ENCODE results near the gene AP4B1.

The AP4B1 gene

GRCh38 chr1:113905435-113905861 lies 849 bp upstream of the AP4B1 start:
- TF ChIP-seq, protein P1, sequence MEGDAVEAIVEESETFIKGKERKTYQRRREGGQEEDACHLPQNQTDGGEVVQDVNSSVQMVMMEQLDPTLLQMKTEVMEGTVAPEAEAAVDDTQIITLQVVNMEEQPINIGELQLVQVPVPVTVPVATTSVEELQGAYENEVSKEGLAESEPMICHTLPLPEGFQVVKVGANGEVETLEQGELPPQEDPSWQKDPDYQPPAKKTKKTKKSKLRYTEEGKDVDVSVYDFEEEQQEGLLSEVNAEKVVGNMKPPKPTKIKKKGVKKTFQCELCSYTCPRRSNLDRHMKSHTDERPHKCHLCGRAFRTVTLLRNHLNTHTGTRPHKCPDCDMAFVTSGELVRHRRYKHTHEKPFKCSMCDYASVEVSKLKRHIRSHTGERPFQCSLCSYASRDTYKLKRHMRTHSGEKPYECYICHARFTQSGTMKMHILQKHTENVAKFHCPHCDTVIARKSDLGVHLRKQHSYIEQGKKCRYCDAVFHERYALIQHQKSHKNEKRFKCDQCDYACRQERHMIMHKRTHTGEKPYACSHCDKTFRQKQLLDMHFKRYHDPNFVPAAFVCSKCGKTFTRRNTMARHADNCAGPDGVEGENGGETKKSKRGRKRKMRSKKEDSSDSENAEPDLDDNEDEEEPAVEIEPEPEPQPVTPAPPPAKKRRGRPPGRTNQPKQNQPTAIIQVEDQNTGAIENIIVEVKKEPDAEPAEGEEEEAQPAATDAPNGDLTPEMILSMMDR (IDR thresholded peaks at IDR 0.05; ENCODE audit: low read depth, low read length, missing control alignments) = no peak
- H3K4me3 ChIP-seq (replicated peaks; ENCODE audit: low read depth, low read length) = peak overlapping the region; percentile 95
- no peak for DNase-seq (ENCODE audit: extremely low read depth, low read depth)

- DNase-seq (ENCODE audit: extremely low read depth, low read depth) = no peak
- H3K4me3 ChIP-seq (replicated peaks; ENCODE audit: low read depth, low read length) = peak overlapping the region; percentile 95
- TF ChIP-seq, protein P1 (IDR thresholded peaks at IDR 0.05; ENCODE audit: low read depth, low read length, missing control alignments) = no peak
Observed at GRCh38 chr1:113904293-113904673, 316 bp downstream of the AP4B1 start.

GRCh38 chr1:113903501-113904292 lies 902 bp downstream of the AP4B1 start:
- DNase-seq (ENCODE audit: extremely low read depth, low read depth) = no peak
- TF ChIP-seq, protein P1 (IDR thresholded peaks at IDR 0.05; ENCODE audit: low read depth, low read length, missing control alignments) = no peak

DNA sequence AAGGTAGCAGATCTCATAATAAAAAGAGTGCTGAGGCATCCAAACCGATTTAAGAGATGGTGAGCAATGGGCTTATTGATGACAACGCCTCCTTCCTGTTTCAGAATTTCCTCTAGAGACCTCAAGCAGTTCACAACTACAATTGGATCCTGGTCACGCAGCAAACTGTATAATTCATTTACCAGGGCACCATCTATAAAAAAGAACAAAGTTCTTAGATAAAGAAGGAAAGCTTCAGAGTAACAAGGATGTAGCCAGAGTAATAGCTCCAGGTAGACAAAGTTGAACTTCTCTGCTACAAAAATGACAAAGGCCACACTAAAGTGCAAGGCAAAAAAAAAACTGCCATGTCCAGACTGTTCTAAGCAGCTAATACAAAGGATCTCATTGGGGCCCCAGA lies 3.4 kb downstream of the AP4B1 start:
- TF ChIP-seq, protein P1 (IDR thresholded peaks at IDR 0.05; ENCODE audit: low read depth, low read length, missing control alignments) = no peak
- no peak for DNase-seq (ENCODE audit: extremely low read depth, low read depth)
- H3K4me3 ChIP-seq (replicated peaks; ENCODE audit: low read depth, low read length) = no peak overlapping the region

More at GRCh38 chr1:113903501-113904292, 902 bp downstream of the AP4B1 start:
- H3K4me3 ChIP-seq (replicated peaks; ENCODE audit: low read depth, low read length) = peak overlapping the region; percentile 95

- TF ChIP-seq, protein P1 (IDR thresholded peaks at IDR 0.05; ENCODE audit: low read depth, low read length, missing control alignments) = no peak
- DNase-seq (ENCODE audit: extremely low read depth, low read depth) = no peak
- no peak overlapping the region for H3K4me3 ChIP-seq (replicated peaks; ENCODE audit: low read depth, low read length)
Observed at GRCh38 chr1:113899111-113899510, 5.5 kb downstream of the AP4B1 start.

GRCh38 chr1:113898241-113898814 lies 6.3 kb downstream of the AP4B1 start:
- no peak overlapping the region for H3K4me3 ChIP-seq (replicated peaks; ENCODE audit: low read depth, low read length)
- TF ChIP-seq, protein P1 (IDR thresholded peaks at IDR 0.05; ENCODE audit: low read depth, low read length, missing control alignments) = no peak
- DNase-seq (ENCODE audit: extremely low read depth, low read depth) = no peak

Data from HFF-Myc (cell line).